Stimulated activated CD8-positive, alpha-beta memory T cell treated with anti-CD3 and anti-CD28 coated beads, Interleukin-15, amount 100 ng/mL, for 24 hours (primary cell): ENCODE measurements around the gene TLE6.
"Not testable (repeated sequence)": the region's sequence is repeated elsewhere in the genome, so short reads cannot be mapped to it uniquely, and the experiment has no call there.

Experiments used
- DNase-seq: peaks from one replicate; pipeline ENCODE4 v3.0.0-alpha.2; 2020; ENCODE audit warnings: low read depth

The TLE6 gene

DNA sequence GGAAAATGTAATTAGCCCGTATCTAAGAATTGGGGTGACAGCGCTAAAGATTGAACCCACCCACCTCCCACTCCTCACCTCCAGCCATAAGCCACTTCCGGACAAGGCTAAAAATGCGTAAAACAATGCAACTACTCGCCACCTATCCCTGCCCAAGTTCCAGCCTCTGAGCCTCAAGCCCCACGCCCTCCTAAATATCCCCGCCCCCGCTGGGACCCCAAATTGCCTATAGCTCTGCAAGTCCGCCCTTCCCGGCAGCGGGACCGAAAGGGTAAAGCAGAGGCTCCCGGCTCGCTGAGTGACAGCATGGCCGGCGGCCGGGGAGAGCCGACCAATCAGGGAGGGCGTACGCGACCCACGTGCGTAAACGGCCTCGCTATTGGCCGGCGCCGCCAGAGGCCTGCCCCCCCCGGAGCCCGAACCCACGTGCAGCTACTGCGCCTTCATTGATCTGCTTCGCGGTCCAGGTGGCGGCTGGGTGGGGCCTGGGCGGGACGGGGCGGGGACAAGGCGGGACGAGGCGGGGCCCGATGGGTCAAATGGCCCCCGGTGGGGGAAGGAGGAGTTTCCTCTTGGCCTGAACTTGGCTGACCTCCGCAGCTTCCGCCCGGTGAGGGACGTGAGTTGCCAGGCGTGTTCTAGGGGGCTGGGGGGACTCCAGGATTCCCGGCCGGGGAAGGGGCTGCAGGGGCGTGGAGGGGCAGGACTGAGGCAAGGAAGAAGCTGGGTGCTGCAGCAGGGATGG, at the start of gene TLE6:
TLE6 (plus strand) TSS at position 564 of the 745 bp plus-strand sequence. CDS start 670 bp downstream, outside the sequence.
- peak; percentile 73 for DNase-seq

GRCh38 chr19:2933490-2933910, 43.9 kb upstream of the TLE6 start:
- DNase-seq = no peak

- not testable (repeated sequence) for DNase-seq
These were observed 41.5 kb upstream of the TLE6 start for GRCh38 chr19:2935863-2936262.

- no peak for DNase-seq
These were observed 34.3 kb upstream of the TLE6 start for GRCh38 chr19:2942928-2943640.

DNA sequence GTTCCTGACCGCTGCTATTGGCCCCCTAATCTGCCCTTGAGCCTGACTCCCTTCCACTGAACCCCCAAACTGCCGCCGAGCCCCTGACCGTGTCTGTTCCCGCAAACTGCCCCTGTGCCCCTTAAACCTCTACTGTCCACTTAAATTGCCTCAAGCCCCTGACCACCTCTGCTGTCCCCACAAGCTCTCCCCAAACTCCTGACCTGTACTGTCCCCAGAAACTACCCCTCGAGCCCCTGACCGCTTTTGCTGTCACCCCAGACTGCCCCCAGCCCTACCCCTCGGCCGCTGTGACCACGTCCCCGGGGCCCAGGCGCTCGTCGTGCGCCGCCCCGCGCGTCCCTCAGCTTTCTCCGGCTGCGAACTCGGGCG, 33.0 kb upstream of the TLE6 start:
- DNase-seq = no peak

DNA sequence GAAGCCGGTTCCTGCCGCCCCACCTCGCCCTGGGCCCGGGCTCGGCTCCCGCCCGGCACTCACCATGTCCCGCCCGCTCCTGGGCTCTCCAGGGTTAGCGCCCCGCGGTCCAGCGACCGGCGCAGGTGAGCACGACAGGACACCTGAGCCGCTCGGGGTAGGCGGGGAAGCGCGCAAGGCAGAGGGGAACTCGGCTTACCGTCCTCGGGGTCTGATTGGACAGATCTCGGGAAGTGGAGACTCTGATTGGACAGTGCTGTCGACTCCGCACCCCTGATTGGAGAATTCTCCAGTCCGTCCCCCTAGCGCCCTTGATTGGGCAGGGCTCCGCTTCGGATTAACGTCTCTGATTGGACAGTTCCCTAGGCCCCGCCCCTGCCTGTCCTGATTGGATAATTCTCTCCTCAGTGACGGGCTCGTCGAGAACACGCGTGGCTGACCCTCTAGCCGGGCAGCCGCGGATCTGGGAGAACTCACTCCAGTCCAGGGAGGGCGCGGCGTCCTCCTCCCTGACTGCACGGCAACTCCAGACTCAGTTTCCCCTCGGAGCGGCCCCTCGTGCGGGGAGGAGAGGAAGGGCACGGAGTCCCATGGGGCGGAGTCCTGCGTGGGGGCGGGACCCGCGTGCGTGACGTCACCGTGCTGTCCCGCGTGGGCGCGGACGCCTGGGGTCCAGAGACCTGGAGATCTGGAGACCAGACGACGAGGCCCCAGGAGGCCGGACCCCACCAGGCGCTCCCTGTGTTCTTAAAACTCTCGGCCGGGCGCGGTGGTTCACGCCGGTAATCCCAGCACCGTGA, 32.4 kb upstream of the TLE6 start, which contains the start of gene ZNF77:
ZNF77 (minus strand) TSS at position 197 of the 800 bp plus-strand sequence; CDS start at position 66, 131 bp downstream.
- peak; percentile 89 for DNase-seq

DNA sequence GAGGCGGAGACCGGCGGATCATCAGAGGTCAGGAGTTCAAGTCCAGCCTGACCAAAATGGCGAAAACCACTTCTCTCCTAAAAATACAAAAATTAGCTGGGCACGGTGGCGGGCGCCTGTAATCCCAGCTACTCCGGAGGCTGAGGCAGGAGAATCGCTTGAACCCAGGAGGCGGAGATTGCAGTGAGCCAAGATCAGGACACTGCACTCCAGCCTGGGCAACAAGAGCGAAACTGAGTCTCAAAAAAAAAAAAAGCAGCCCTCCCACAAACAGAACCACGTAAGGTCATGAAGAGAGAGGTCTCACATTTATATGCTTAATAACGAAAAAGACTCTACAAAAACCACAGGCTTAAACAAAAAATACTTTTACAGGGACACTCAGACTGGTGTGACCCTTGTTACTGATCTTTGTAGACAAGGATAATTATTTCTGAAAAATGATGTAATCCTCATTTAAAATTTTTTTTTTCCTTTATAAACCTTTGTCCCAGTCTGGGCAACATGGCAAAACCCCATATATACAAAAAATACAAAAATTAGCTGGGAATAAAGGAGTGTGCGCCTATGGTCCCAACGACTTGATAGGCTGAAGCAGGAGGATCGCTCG, 31.7 kb upstream of the TLE6 start:
- no peak for DNase-seq

DNA sequence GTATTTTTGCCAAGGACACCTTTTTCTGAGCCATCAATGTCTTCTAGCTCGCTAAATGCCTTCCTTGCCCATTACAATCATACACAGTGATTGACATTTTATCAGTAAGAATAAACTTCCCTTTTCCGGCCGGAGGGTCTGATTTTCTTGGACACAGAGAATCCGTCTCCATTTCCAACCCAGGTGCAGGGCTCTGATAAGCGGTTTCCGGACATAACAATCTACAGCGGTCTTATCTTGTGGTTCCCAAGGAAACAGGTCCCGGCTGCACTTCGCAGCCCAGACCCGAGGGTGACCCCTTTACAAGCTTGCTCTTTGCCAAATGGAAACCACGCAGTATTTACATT, 27.5 kb upstream of the TLE6 start:
- no peak for DNase-seq

GRCh38 chr19:2950286-2951124, 26.9 kb upstream of the TLE6 start:
- DNase-seq = peak; percentile 99

DNA sequence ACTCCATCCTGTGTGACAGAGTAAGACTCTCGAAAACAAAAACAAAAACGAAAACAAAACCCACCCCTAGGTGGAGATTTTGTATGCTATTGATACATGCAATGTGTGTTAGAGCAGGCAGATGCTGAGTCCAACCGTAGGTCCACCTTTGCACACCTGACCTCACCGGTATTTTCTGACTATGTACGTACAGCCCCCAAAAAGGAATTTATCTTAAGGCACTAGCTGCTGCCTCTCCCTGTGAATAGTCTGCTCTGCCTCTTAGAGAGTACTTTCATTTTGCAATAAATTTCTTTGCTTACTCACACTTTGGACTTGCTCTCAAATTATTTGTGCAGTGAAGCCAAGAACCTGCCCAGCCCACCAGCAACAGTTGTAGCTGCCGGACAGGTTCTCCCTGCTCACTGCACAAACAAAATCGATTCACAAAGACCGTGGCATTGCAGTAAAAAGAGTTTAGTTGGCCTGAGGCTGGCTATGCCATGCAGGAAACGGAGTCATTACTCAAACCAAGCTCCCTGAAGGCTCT, 24.3 kb upstream of the TLE6 start:
- no peak for DNase-seq

DNA sequence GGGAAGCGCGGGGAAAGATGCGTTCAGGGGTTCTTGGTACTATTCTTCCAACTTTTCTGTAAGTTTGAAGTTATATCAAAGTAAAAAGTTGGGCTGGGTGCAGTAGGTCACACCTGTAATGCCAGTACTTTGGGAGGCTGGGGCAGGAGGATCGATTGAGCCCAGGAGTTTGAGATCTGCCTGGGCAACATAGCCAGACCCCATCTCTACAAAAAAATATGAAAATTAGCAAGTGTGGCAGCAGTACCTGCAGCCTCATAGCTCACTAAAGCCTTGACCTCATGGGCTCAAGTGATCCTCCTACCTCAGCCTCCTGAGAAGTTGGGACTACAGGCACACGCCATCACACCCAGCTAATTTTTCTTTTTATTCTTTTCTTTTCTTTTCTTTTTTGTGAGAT, 20.2 kb upstream of the TLE6 start:
- no peak for DNase-seq

- no peak for DNase-seq
These were observed 17.2 kb upstream of the TLE6 start for GRCh38 chr19:2960120-2960519.

GRCh38 chr19:2962018-2962670, 15.2 kb upstream of the TLE6 start:
- DNase-seq = no peak

DNA sequence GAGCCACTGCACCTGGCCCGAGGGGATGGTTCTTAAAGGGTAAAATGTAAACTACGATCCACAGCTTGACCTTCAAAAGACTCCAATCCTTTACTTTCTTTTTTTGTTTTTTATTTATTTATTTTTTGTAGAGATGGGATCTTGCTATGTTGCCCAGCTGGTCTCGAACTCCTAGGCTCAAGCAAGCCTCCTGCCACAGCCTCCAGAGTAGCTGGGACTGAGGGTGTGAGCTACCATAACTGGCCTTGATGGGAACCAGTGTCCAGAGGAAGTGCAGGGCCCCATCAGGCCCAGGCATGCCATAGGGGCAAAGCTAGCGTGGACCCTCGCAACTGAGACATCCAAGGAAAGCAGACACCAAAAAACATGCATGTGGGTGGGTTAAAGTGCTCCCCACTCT, 14.2 kb upstream of the TLE6 start:
- DNase-seq = no peak

DNA sequence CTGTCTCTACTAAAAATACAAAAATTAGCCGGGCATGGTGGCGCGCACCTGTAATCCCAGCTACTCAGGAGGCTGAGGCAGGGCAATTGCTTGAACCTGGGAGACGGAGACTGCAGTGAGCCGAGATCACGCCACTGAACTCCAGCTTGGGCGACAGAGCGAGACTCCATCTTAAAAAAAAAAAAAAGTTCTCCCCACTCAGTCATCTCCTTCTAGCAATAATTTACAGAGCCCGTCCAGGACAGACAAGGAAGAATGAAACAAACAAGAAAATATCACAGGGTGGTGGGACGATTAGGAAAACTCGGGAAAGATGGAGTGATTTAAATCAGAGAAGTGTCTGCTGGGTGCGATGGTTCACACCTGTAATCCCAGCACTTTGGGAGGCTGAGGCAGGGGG, 13.7 kb upstream of the TLE6 start:
- DNase-seq = not testable (repeated sequence)

- DNase-seq = no peak
These were observed 12.5 kb upstream of the TLE6 start for GRCh38 chr19:2964874-2965273.

- DNase-seq = no peak
These were observed 9.4 kb upstream of the TLE6 start for GRCh38 chr19:2967972-2968371.

GRCh38 chr19:2969104-2969504, 8.3 kb upstream of the TLE6 start:
- DNase-seq = no peak

DNA sequence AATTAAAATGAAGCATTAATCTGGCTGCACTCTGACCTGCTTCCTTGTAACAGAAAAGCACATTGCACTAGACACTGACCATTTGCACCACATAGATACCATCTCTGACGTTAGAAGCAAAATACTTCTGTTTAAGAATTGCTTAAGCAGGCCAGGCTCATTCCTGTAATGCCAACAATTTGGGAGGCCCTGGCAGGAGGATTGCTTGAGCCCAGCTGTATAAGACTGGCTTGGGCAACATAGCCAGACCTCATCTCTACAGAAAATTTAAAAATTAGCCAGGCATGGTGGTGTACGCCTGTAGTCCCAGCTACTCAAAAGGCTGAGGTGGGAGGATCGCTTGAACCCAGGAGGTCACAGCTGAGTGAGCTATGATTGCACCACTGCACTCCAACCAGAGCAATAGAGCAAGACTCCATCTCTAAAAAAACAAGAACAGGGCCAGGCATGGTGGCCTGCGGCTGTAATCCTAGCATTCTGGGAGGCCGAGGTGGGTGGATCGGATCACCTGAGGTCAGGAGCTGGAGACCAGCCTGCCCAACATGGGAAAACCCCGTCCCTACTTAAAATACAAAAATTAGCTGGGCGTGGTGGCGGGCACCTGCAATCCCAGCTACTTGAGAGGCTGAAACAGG, 7.0 kb upstream of the TLE6 start:
- DNase-seq = no peak

GRCh38 chr19:2973229-2973628, 4.1 kb upstream of the TLE6 start:
- DNase-seq = no peak
